HCT116 (cell line): Measurements from ENCODE around the gene IGF2R. TPM values are rescaled to one million over a fixed set of nuclear protein-coding genes. Genes with fewer than 3 reads are reported as not detected.

Source experiments
- ATAC-seq: fragments of 200-7000 bp; cut with Tn5 transposase; 2 replicates; pipeline ENCODE4 v1.9.1; 2020; ENCODE audit warnings: mild to moderate bottlenecking, moderate library complexity
- BruUV-seq: library from RNA; stranded (reverse); fragments of 400-500 nt; replicated peaks from 2 replicates; lab custom pipeline; 2021; lab: Mats Ljungman, UMichigan
- CTCF ChIA-PET: fragments of 300-600 bp; sonication (Branson Sonifier 250); formaldehyde crosslinking; loops from one replicate; lab custom pipeline; 2021; ENCODE audit warnings: antibody characterized with exemption; lab: Charles Lee
- POLR2A ChIA-PET: fragments of 300-600, 350-600 bp; sonication (Branson Sonifier 250); formaldehyde crosslinking; loops from one replicate; lab custom pipeline; 2021; ENCODE audit warnings: antibody characterized with exemption; lab: Charles Lee
- RAD21 ChIA-PET, 2 experiments: fragments of 300-600 bp; sonication (Branson Sonifier 250); formaldehyde crosslinking; loops; one replicate each; lab custom pipeline; 2023; ENCODE audit warnings: low total read pairs in 2 of 2; ENCODE audit not compliant: uncharacterized antibody in 2 of 2, unreplicated experiment in 2 of 2, low non-redundant PET in 1 of 2; lab: Charles Lee
- DNase-seq: peaks from one replicate; pipeline ENCODE4 v3.0.0-alpha.2; 2010; ENCODE audit warnings: low read depth, low spot score
- H2AFZ ChIP-seq: fragments of 200-600 bp; shearing (Covaris generic), sonication (generic); 2 replicates; pipeline ENCODE4 v1.6.1; 2017; ENCODE audit warnings: low read depth, mixed run types, mixed read lengths, antibody characterized with exemption, low read length; ENCODE audit not compliant: poor library complexity, severe bottlenecking
- H3K27ac ChIP-seq: 2 replicates; pipeline ENCODE4 v1.5.1; 2012; ENCODE audit warnings: low read depth, low read length
- H3K27me3 ChIP-seq: fragments of 200-600 bp; sonication (generic); 2 replicates; pipeline ENCODE4 v1.6.1; 2016; ENCODE audit warnings: mixed run types, low read length, mixed read lengths; ENCODE audit not compliant: insufficient read depth
- H3K36me3 ChIP-seq, 2 experiments: fragments of 200-500 bp in 1 of 2; fragments of 200-600 bp in 1 of 2; sonication (Bioruptor generic) in 1 of 2; sonication (generic) in 1 of 2; 2 replicates each; pipeline versions ENCODE4 v1.5.1 to v1.6.1; 2014 to 2016; ENCODE audit warnings: low read length in 2 of 2, inconsistent platforms in 1 of 2, mixed read lengths in 1 of 2, mixed run types in 1 of 2; ENCODE audit not compliant: insufficient read depth in 2 of 2, control insufficient read depth in 1 of 2
- H3K4me1 ChIP-seq, 2 experiments: fragments of 200-600 bp in 1 of 2; sonication (generic) in 1 of 2; 2 replicates each; pipeline versions ENCODE4 v1.5.1 to v1.6.1; 2012 to 2017; ENCODE audit warnings: low read length in 2 of 2, inconsistent platforms in 1 of 2, mild to moderate bottlenecking in 1 of 2, mixed read lengths in 1 of 2, mixed run types in 1 of 2, moderate library complexity in 1 of 2; ENCODE audit not compliant: insufficient read depth in 2 of 2, control insufficient read depth in 1 of 2
- H3K4me2 ChIP-seq: fragments of 200-600 bp; sonication (generic); 2 replicates; pipeline ENCODE4 v1.6.1; 2017; ENCODE audit warnings: mixed run types, low read length, mixed read lengths
- H3K4me3 ChIP-seq, 2 experiments: fragments of 200-600 bp in 1 of 2; sonication (generic) in 1 of 2; replicated peaks in 1 of 2; 2 replicates each; pipeline ENCODE4 v1.5.1; 2011 to 2016; ENCODE audit warnings: low read length in 2 of 2, control low read depth in 1 of 2, low read depth in 1 of 2, mild to moderate bottlenecking in 1 of 2, mixed read lengths in 1 of 2, mixed run types in 1 of 2
- H3K79me2 ChIP-seq: fragments of 200-600 bp; sonication (generic); 2 replicates; pipeline ENCODE4 v1.6.1; 2017; ENCODE audit warnings: mild to moderate bottlenecking, mixed run types, low read length, moderate library complexity, mixed read lengths; ENCODE audit not compliant: insufficient read depth
- H3K9ac ChIP-seq: fragments of 200-600 bp; sonication (generic); 2 replicates; pipeline ENCODE4 v1.6.1; 2016; ENCODE audit warnings: low read length, mixed read lengths
- H3K9me2 ChIP-seq: fragments of 200-600 bp; sonication (generic), shearing (Covaris generic); 2 replicates; pipeline ENCODE4 v1.6.1; 2017; ENCODE audit warnings: mixed run types, mild to moderate bottlenecking, moderate library complexity; ENCODE audit not compliant: insufficient read depth
- H3K9me3 ChIP-seq, 2 experiments: fragments of 200-500 bp in 1 of 2; fragments of 200-600 bp in 1 of 2; sonication (Bioruptor generic) in 1 of 2; sonication (generic) in 1 of 2; 2 replicates each; pipeline ENCODE4 v1.6.1; 2014 to 2017; ENCODE audit warnings: low read length in 2 of 2, mixed read lengths in 2 of 2, inconsistent platforms in 1 of 2, low read depth in 1 of 2, mild to moderate bottlenecking in 1 of 2, mixed run types in 1 of 2, moderate library complexity in 1 of 2; ENCODE audit not compliant: control insufficient read depth in 1 of 2, insufficient read depth in 1 of 2
- H4K20me1 ChIP-seq: fragments of 200-600 bp; sonication (generic), shearing (Covaris generic); 2 replicates; pipeline ENCODE4 v1.6.1; 2017; ENCODE audit warnings: mixed run types, mild to moderate bottlenecking, moderate library complexity; ENCODE audit not compliant: insufficient read depth
- CBX3 ChIP-seq: IDR thresholded peaks from 2 replicates; pipeline ENCODE4 v1.6.1; 2012; ENCODE audit warnings: low read depth
- CEBPB ChIP-seq: IDR thresholded peaks from 2 replicates; pipeline ENCODE4 v1.6.1; 2012; ENCODE audit warnings: low read depth
- ELF1 ChIP-seq: IDR thresholded peaks from 2 replicates; pipeline ENCODE4 v1.6.1; 2012; ENCODE audit warnings: low read depth, borderline replicate concordance
- EZH2 ChIP-seq: fragments of 200-600 bp; sonication (generic); IDR thresholded peaks from 2 replicates; pipeline ENCODE4 v1.6.1; 2017; ENCODE audit warnings: antibody characterized with exemption, mixed run types
- EZH2phosphoT487 ChIP-seq: fragments of 200-600 bp; IDR thresholded peaks from 2 replicates; pipeline ENCODE4 v1.6.1; 2018; ENCODE audit warnings: antibody characterized with exemption, borderline replicate concordance
- POLR2AphosphoS5 ChIP-seq: IDR thresholded peaks from 2 replicates; pipeline ENCODE4 v1.6.1; 2011; ENCODE audit warnings: mild to moderate bottlenecking, low read depth, low read length, moderate library complexity
- RAD21 ChIP-seq: IDR thresholded peaks from 2 replicates; pipeline ENCODE4 v1.6.1; 2012; ENCODE audit warnings: low read depth, mild to moderate bottlenecking
- SIN3A ChIP-seq: IDR thresholded peaks from 2 replicates; pipeline ENCODE4 v1.6.1; 2012; ENCODE audit warnings: low read depth
- YY1 ChIP-seq: IDR thresholded peaks from 2 replicates; pipeline ENCODE4 v1.6.1; 2011; ENCODE audit warnings: low read length, low read depth, moderate library complexity, mild to moderate bottlenecking; ENCODE audit not compliant: insufficient replicate concordance; ENCODE audit errors: extremely low read depth
- ZFX ChIP-seq: fragments of 450-650 bp; IDR thresholded peaks from 2 replicates; pipeline ENCODE4 v1.6.1; 2017
- ZNF274 ChIP-seq: fragments of 200-500 bp; sonication (Bioruptor generic); IDR thresholded peaks from 2 replicates; pipeline ENCODE4 v1.6.1; 2014; ENCODE audit warnings: mild to moderate bottlenecking, low read depth, low read length, inconsistent platforms
- intact Hi-C: fragments of 100-400 bp; cut with micrococcal nuclease; formaldehyde crosslinking; loops from 2 replicates; pipeline ENCODE4 v1.10.0; 2022
- total RNA-seq: library from RNA; stranded (reverse); gene quantifications from one replicate; pipeline ENCODE4 v1.2.1, GENCODE V29; 2021; ENCODE audit not compliant: unreplicated experiment
- TF ChIP-seq, protein P1 (sequence below): IDR thresholded peaks from 2 replicates; pipeline ENCODE4 v1.6.1; 2012
- TF ChIP-seq, protein P2 (sequence below), 3 experiments: fragments of 200-600 bp in 1 of 3; sonication (generic) in 1 of 3; IDR thresholded peaks in 2 of 3; conservative IDR thresholded peaks in 1 of 3; 2 replicates each; pipeline ENCODE4 v1.5.1; 2012 to 2017; ENCODE audit warnings: low read depth in 2 of 3, low read length in 2 of 3, antibody characterized with exemption in 1 of 3, borderline replicate concordance in 1 of 3, control low read depth in 1 of 3, mild to moderate bottlenecking in 1 of 3, mixed read lengths in 1 of 3, mixed run types in 1 of 3, moderate library complexity in 1 of 3; ENCODE audit not compliant: insufficient read depth in 1 of 3
- TF ChIP-seq, protein P3 (sequence below): IDR thresholded peaks from 2 replicates; pipeline ENCODE4 v1.6.1; 2012
- TF ChIP-seq, protein P4 (sequence below): IDR thresholded peaks from 2 replicates; pipeline ENCODE4 v1.6.1; 2011; ENCODE audit warnings: mild to moderate bottlenecking, low read length, moderate library complexity; ENCODE audit not compliant: insufficient replicate concordance; ENCODE audit errors: extremely low read depth

IGF2R gene
- total RNA-seq, 1 experiment from 2014 or later, result 37.0 TPM

DNA sequence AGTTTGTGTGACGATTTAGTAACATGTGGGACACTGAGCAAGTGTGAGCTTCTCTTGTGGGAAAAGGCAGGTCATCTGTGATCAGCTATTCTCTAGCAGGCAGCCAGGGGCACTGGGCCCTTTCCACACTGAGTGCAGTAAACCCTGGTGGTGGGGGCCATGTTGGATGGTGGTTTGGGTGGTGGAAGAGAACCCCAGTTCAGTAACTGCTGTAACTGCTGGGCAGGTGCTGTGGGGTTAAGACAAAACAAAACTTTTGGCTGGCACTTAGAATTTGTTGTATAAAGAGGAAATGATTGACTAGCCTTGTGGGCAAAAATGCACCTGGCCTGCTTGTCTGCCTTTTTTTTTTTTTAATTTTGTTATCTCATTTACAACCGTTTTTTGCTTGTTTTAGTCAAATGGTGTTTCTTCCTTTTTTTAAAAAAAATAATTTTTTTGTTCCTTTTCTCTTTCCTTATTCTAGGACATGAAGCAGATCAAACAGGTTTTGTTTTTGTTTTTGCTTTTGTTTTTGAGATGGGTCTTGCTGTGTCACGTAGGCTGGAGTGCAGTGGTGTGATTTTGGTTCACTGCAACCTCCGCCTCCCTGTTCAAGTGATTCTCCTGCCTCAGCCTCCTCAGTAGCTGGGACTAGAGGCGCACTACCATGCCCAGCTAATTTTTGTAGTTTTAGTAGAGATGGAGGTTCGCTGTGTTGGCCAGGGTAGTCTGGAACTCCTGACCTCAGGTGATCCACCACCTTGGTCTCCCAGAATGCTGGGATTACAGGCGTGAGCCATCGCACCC lies 59.8 kb downstream of the IGF2R start:
- no peaks in the 10 kb centered on the region for H3K27me3 ChIP-seq
- H3K79me2 ChIP-seq, result no peaks in the 10 kb centered on the region
- H3K4me1 ChIP-seq, result no peaks in the 10 kb centered on the region
- no peak overlapping the region for H2AFZ ChIP-seq
- ATAC-seq (peak; percentile 27; the same call in 1 of the 2 replicates), DNase-seq (no peak)
- H3K9ac ChIP-seq, result no peak overlapping the region
- ChIA-PET POLR2A (no interaction called here), RAD21 (no interaction called here), CTCF (no interaction called here)
- no peak overlapping the region for H3K4me2 ChIP-seq
- no peak overlapping the region for H3K27ac ChIP-seq
- H3K4me3 ChIP-seq, result no peak overlapping the region
- H3K36me3 ChIP-seq, result peaks cover 0 to 15% of the 10 kb centered on the region in 2 experiments; a peak in 2 of 4 replicates
- no peaks in the 10 kb centered on the region for H3K9me3 ChIP-seq
- H4K20me1 ChIP-seq, result no peaks in the 10 kb centered on the region
- no TSS peak for BruUV-seq
- TF ChIP-seq, protein P1, sequence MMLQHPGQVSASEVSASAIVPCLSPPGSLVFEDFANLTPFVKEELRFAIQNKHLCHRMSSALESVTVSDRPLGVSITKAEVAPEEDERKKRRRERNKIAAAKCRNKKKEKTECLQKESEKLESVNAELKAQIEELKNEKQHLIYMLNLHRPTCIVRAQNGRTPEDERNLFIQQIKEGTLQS, result no peak
- TF ChIP-seq SIN3A, result no peak
- TF ChIP-seq, protein P2, sequence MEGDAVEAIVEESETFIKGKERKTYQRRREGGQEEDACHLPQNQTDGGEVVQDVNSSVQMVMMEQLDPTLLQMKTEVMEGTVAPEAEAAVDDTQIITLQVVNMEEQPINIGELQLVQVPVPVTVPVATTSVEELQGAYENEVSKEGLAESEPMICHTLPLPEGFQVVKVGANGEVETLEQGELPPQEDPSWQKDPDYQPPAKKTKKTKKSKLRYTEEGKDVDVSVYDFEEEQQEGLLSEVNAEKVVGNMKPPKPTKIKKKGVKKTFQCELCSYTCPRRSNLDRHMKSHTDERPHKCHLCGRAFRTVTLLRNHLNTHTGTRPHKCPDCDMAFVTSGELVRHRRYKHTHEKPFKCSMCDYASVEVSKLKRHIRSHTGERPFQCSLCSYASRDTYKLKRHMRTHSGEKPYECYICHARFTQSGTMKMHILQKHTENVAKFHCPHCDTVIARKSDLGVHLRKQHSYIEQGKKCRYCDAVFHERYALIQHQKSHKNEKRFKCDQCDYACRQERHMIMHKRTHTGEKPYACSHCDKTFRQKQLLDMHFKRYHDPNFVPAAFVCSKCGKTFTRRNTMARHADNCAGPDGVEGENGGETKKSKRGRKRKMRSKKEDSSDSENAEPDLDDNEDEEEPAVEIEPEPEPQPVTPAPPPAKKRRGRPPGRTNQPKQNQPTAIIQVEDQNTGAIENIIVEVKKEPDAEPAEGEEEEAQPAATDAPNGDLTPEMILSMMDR (IDR thresholded peaks at IDR 0.05 in 2 of 3, conservative IDR thresholded peaks at IDR 0.05 in 1 of 3; ENCODE audit: borderline replicate concordance in 1 of 3, insufficient read depth in 1 of 3, low read depth in 2 of 3, low read length in 2 of 3), result no peak
- TF ChIP-seq CBX3, result no peak
- H3K9me2 ChIP-seq, result no peaks in the 10 kb centered on the region
- intact Hi-C loops, result no loop called here

DNA sequence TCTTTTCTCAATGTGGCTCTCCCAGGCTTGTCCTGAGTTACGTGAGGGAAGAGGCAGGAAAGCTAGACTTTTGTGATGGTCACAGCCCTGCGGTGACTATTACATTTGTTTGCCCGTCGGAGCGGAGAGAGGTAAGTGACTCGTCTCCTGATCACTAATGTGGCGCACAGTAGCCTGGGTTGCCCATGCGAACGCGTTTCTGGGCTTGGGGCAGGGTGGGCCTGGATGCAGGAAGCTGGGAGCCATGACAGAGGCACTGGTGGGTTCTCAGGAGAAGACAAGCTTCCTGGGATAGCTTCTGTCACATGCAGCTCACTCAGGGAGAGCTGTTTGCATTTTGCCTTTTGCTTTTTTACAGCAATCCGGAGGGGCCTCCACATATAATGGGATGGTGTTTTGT lies 60.6 kb downstream of the IGF2R start:
- Histone ChIP-seq H3K27ac (no peak overlapping the region), H3K9me3 (no peaks in the 10 kb centered on the region), H3K27me3 (no peaks in the 10 kb centered on the region), H3K4me1 (no peaks in the 10 kb centered on the region), H4K20me1 (no peaks in the 10 kb centered on the region), H3K9ac (no peak overlapping the region), H3K36me3 (peaks cover 0 to 19% of the 10 kb centered on the region in 2 experiments; a peak in 2 of 4 replicates), H2AFZ (no peak overlapping the region), H3K9me2 (no peaks in the 10 kb centered on the region), H3K4me2 (no peak overlapping the region), H3K4me3 (no peak overlapping the region), H3K79me2 (no peaks in the 10 kb centered on the region)
- ATAC-seq (no peak), DNase-seq (no peak)
- no TSS peak for BruUV-seq
- ChIA-PET POLR2A (no interaction called here), RAD21 (no interaction called here), CTCF (no interaction called here)
- intact Hi-C loops, result no loop called here
- TF ChIP-seq ZNF274 (no peak), ELF1 (no peak), ZFX (no peak), RAD21 (no peak), POLR2AphosphoS5 (no peak), EZH2phosphoT487 (no peak), YY1 (no peak), SIN3A (no peak), EZH2 (no peak), CEBPB (no peak)
- TF ChIP-seq, protein P3, sequence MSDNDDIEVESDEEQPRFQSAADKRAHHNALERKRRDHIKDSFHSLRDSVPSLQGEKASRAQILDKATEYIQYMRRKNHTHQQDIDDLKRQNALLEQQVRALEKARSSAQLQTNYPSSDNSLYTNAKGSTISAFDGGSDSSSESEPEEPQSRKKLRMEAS, result no peak
- TF ChIP-seq, protein P4, sequence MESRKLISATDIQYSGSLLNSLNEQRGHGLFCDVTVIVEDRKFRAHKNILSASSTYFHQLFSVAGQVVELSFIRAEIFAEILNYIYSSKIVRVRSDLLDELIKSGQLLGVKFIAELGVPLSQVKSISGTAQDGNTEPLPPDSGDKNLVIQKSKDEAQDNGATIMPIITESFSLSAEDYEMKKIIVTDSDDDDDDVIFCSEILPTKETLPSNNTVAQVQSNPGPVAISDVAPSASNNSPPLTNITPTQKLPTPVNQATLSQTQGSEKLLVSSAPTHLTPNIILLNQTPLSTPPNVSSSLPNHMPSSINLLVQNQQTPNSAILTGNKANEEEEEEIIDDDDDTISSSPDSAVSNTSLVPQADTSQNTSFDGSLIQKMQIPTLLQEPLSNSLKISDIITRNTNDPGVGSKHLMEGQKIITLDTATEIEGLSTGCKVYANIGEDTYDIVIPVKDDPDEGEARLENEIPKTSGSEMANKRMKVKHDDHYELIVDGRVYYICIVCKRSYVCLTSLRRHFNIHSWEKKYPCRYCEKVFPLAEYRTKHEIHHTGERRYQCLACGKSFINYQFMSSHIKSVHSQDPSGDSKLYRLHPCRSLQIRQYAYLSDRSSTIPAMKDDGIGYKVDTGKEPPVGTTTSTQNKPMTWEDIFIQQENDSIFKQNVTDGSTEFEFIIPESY, result no peak
